WTC11 (cell line): ENCODE data around the gene RNF113A. TPM values are rescaled to one million over a fixed set of nuclear protein-coding genes. Genes with fewer than 3 reads are reported as not detected.
A peak's percentile ranks its signal among the peaks of the same experiment; 100 is the strongest.

ENCODE experiments used
- ATAC-seq: fragments of 200-7000 bp; cut with Tn5 transposase; 2 replicates; pipeline ENCODE4 v1.10.0; 2021; ENCODE audit warnings: mild to moderate bottlenecking, moderate library complexity
- CTCF ChIA-PET: fragments of 300-600 bp; sonication (Branson Sonifier 250); formaldehyde crosslinking; loops from one replicate; lab custom pipeline; 2021; ENCODE audit warnings: antibody characterized with exemption; lab: Charles Lee
- POLR2A ChIA-PET: fragments of 350-600 bp; sonication (Branson Sonifier 250); formaldehyde crosslinking; loops from one replicate; lab custom pipeline; 2021; ENCODE audit warnings: antibody characterized with exemption; lab: Charles Lee
- DNase-seq: peaks from one replicate; pipeline ENCODE4 v3.0.0; 2021; ENCODE audit warnings: low spot score
- H3K27ac Mint-ChIP-seq: 2 replicates; pipeline ENCODE4 v1.8.0; 2021; ENCODE audit warnings: mixed read lengths
- H3K27me3 Mint-ChIP-seq: 2 replicates; pipeline ENCODE4 v1.8.0; 2021; ENCODE audit warnings: low read depth, mild to moderate bottlenecking, moderate library complexity, mixed read lengths
- H3K36me3 Mint-ChIP-seq: 2 replicates; pipeline ENCODE4 v1.8.0; 2021; ENCODE audit warnings: mixed read lengths
- H3K4me1 Mint-ChIP-seq: 2 replicates; pipeline ENCODE4 v1.8.0; 2022; ENCODE audit warnings: mixed read lengths
- H3K4me3 Mint-ChIP-seq: 2 replicates; pipeline ENCODE4 v1.8.0; 2021; ENCODE audit warnings: mild to moderate bottlenecking, moderate library complexity, mixed read lengths
- H3K9me3 Mint-ChIP-seq: 2 replicates; pipeline ENCODE4 v1.8.0; 2021; ENCODE audit warnings: mixed read lengths
- AFF4 ChIP-seq: sonication (generic); formaldehyde crosslinking; IDR thresholded peaks from 2 replicates; pipeline ENCODE4 v1.8.1; 2023; ENCODE audit warnings: mild to moderate bottlenecking, missing genetic modification reagents, borderline replicate concordance
- CREB1 ChIP-seq: sonication (generic); formaldehyde crosslinking; IDR thresholded peaks from 2 replicates; pipeline ENCODE4 v1.8.0; 2023; ENCODE audit warnings: mild to moderate bottlenecking, missing genetic modification reagents
- E2F5 ChIP-seq: sonication (generic); formaldehyde crosslinking; IDR thresholded peaks from 2 replicates; pipeline ENCODE4 v1.8.1; 2022; ENCODE audit warnings: mild to moderate bottlenecking, moderate library complexity, missing genetic modification reagents
- ELF4 ChIP-seq: sonication (generic); formaldehyde crosslinking; IDR thresholded peaks from 2 replicates; pipeline ENCODE4 v1.8.1; 2022; ENCODE audit warnings: low read depth, mild to moderate bottlenecking, moderate library complexity, missing genetic modification reagents
- ERG ChIP-seq: fragments of 250-450 bp; sonication (Bioruptor Pico); IDR thresholded peaks from 2 replicates; pipeline ENCODE4 v1.8.0; 2021; ENCODE audit warnings: mild to moderate bottlenecking
- FOXK1 ChIP-seq: sonication (generic); formaldehyde crosslinking; IDR thresholded peaks from 2 replicates; pipeline ENCODE4 v1.8.0; 2022; ENCODE audit warnings: mild to moderate bottlenecking, moderate library complexity, missing genetic modification reagents
- IRF2 ChIP-seq: sonication (generic); formaldehyde crosslinking; IDR thresholded peaks from 2 replicates; pipeline ENCODE4 v1.8.0; 2022; ENCODE audit warnings: low read depth, missing genetic modification reagents, borderline replicate concordance
- NFATC4 ChIP-seq: fragments of 250-450 bp; sonication (Bioruptor Pico); IDR thresholded peaks from 2 replicates; pipeline ENCODE4 v1.9.0; 2021; ENCODE audit warnings: mild to moderate bottlenecking
- OVOL2 ChIP-seq: fragments of 250-450 bp; sonication (Bioruptor Pico); IDR thresholded peaks from 2 replicates; pipeline ENCODE4 v1.9.0; 2021; ENCODE audit warnings: mild to moderate bottlenecking, borderline replicate concordance
- PRDM15 ChIP-seq: sonication (generic); formaldehyde crosslinking; IDR thresholded peaks from 2 replicates; pipeline ENCODE4 v1.8.0; 2022; ENCODE audit warnings: missing genetic modification reagents
- PREB ChIP-seq: sonication (generic); formaldehyde crosslinking; IDR thresholded peaks from 2 replicates; pipeline ENCODE4 v1.8.1; 2022; ENCODE audit warnings: mild to moderate bottlenecking, missing genetic modification reagents, moderate library complexity, borderline replicate concordance
- RELA ChIP-seq: sonication (generic); formaldehyde crosslinking; IDR thresholded peaks from 2 replicates; pipeline ENCODE4 v1.8.1; 2022; ENCODE audit warnings: missing genetic modification reagents, mild to moderate bottlenecking, borderline replicate concordance
- SOX15 ChIP-seq: fragments of 250-450 bp; sonication (Bioruptor Pico); IDR thresholded peaks from 2 replicates; pipeline ENCODE4 v1.9.0; 2021; ENCODE audit warnings: mild to moderate bottlenecking
- TCF7 ChIP-seq: sonication (generic); formaldehyde crosslinking; IDR thresholded peaks from 2 replicates; pipeline ENCODE4 v1.8.0; 2022; ENCODE audit warnings: mild to moderate bottlenecking, low read depth, missing genetic modification reagents, moderate library complexity
- TEAD1 ChIP-seq: sonication (generic); formaldehyde crosslinking; IDR thresholded peaks from 2 replicates; pipeline ENCODE4 v1.8.0; 2022; ENCODE audit warnings: mild to moderate bottlenecking, missing genetic modification reagents
- USF2 ChIP-seq: sonication (generic); formaldehyde crosslinking; IDR thresholded peaks from 2 replicates; pipeline ENCODE4 v1.8.1; 2023; ENCODE audit warnings: mild to moderate bottlenecking, missing genetic modification reagents, moderate library complexity
- ZMAT4 ChIP-seq: fragments of 250-450 bp; sonication (Bioruptor Pico); IDR thresholded peaks from 2 replicates; pipeline ENCODE4 v1.9.0; 2021; ENCODE audit warnings: mild to moderate bottlenecking
- ZNF232 ChIP-seq: sonication (generic); formaldehyde crosslinking; IDR thresholded peaks from 2 replicates; pipeline ENCODE4 v1.8.0; 2022; ENCODE audit warnings: mild to moderate bottlenecking, missing genetic modification reagents
- ZNF281 ChIP-seq: sonication (generic); formaldehyde crosslinking; IDR thresholded peaks from 2 replicates; pipeline ENCODE4 v1.8.0; 2023; ENCODE audit warnings: mild to moderate bottlenecking, missing genetic modification reagents
- ZNF512 ChIP-seq: sonication (generic); formaldehyde crosslinking; IDR thresholded peaks from 2 replicates; pipeline ENCODE4 v1.8.1; 2022; ENCODE audit warnings: missing genetic modification reagents, borderline replicate concordance
- total RNA-seq: library from RNA; stranded (reverse); gene quantifications from 3 replicates; pipeline ENCODE4 v1.2.3, GENCODE V29; 2021

Gene RNF113A
- total RNA-seq, 1 experiment from 2014 or later, result 16.9 TPM

- no peaks in the 10 kb centered on the region for H3K9me3 Mint-ChIP-seq
- no peaks in the 10 kb centered on the region for H3K27me3 Mint-ChIP-seq
- POLR2A ChIA-PET, result no interaction called here
- no peak for DNase-seq
- H3K36me3 Mint-ChIP-seq, result peaks cover 15% of the 10 kb centered on the region
- CTCF ChIA-PET, result interaction anchor here (0.5 to 1.0 kb wide), 5 partner anchors 16 to 188 kb away, joined by 3 read pairs; partner anchors contain the start of genes AKAP14, RPL39 and UPF3B
- no peaks in the 10 kb centered on the region for H3K4me1 Mint-ChIP-seq
- TF ChIP-seq ZNF232 (CRISPR knock-in tag) (no peak), ELF4 (no peak), PREB (CRISPR knock-in tag) (no peak), TCF7 (CRISPR knock-in tag) (no peak), RELA (no peak), TEAD1 (CRISPR knock-in tag) (no peak), ZMAT4 (CRISPR knock-in tag) (no peak), USF2 (CRISPR knock-in tag) (no peak), IRF2 (CRISPR knock-in tag) (no peak), SOX15 (CRISPR knock-in tag) (no peak), E2F5 (CRISPR knock-in tag) (no peak), NFATC4 (no peak), PRDM15 (no peak), CREB1 (CRISPR knock-in tag) (no peak), ERG (no peak), ZNF281 (no peak), FOXK1 (CRISPR knock-in tag) (no peak), OVOL2 (CRISPR knock-in tag) (no peak), ZNF512 (CRISPR knock-in tag) (no peak), AFF4 (CRISPR knock-in tag) (no peak)
- TF ChIP-seq, all 79 proteins: peak for 0
- Mint-ChIP-seq H3K27ac (peak overlapping the region; percentile 74), H3K4me3 (no peak overlapping the region)
- ATAC-seq, result no peak
Observed at GRCh38 chrX:119880076-119880475, 8.5 kb upstream of the RNF113A start.
